H1 (cell line): ENCODE results near the gene TBC1D4. TPM values are rescaled to one million over a fixed set of nuclear protein-coding genes. Genes with fewer than 3 reads are reported as not detected.

Source experiments
- ATF2 ChIP-seq: IDR thresholded peaks from 2 replicates; pipeline ENCODE4 v1.6.1; 2012; ENCODE audit warnings: low read length, inconsistent platforms
- FOSL1 ChIP-seq: IDR thresholded peaks from 2 replicates; pipeline ENCODE4 v1.6.1; 2011; ENCODE audit warnings: mild to moderate bottlenecking, low read depth, low read length, moderate library complexity; ENCODE audit not compliant: insufficient read depth
- KDM5A ChIP-seq: fragments of 200-600 bp; IDR thresholded peaks from 2 replicates; pipeline ENCODE4 v1.7.1; 2012; ENCODE audit warnings: mild to moderate bottlenecking, low read length, inconsistent platforms, mixed read lengths
- SAP30 ChIP-seq: fragments of 300-600 bp; sonication (generic); IDR thresholded peaks from 2 replicates; pipeline ENCODE4 v1.7.1; 2012; ENCODE audit warnings: low read length, moderate library complexity, mild to moderate bottlenecking, inconsistent platforms; ENCODE audit not compliant: insufficient read depth, insufficient replicate concordance
- SIRT6 ChIP-seq: IDR thresholded peaks from one replicate; pipeline ENCODE4 v1.7.1; 2012; ENCODE audit warnings: low read length, inconsistent platforms
- polyA plus RNA-seq, 7 experiments: library from polyadenylated mRNA; depleted of rRNA in 3 of 7; stranded (reverse) in 5 of 7; unstranded in 2 of 7; fragments of >200 nt in 5 of 7; fragments of 200-250 nt in 2 of 7; gene quantifications; 1 replicate in 5 of 7; 2 replicates in 1 of 7; 4 replicates in 1 of 7; pipeline versions ENCODE4 v1.2.1 to v1.2.3, GENCODE V29; 2011 to 2013; ENCODE audit warnings: missing spikeins in 2 of 7, mixed read lengths in 2 of 7
- total RNA-seq: library from RNA; stranded (reverse); fragmentation: NEBNext Ultra II Directional; extraction: Animal tissue kit (Norgen Biotek cat#: 25700); gene quantifications from 2 replicates; pipeline ENCODE4 v1.2.1, GENCODE V29; 2021

Gene TBC1D4
- total and polyA plus RNA-seq, 2 of the 8 experiments (the other 6 are each of a cell fraction or from before 2014, with no cell fraction given): 16.7 to 39.0 TPM

GRCh38 chr13:75410207-75410606 lies 71.8 kb downstream of the TBC1D4 start (continued):
- TF ChIP-seq ATF2 (no peak), SAP30 (no peak), FOSL1 (no peak), SIRT6 (no peak), KDM5A (no peak)
